DND-41 (cell line): ENCODE results near the gene MGAT4A.
A peak's percentile ranks its signal among the peaks of the same experiment; 100 is the strongest.

ENCODE experiments used
- ATAC-seq: fragments of 200-7000 bp; cut with Tn5 transposase; 3 replicates; pipeline ENCODE4 v1.9.1; 2021; ENCODE audit warnings: low read depth; ENCODE audit not compliant: insufficient read depth
- DNase-seq: peaks from one replicate; pipeline ENCODE4 v3.0.0-alpha.2; 2020
- H2AFZ ChIP-seq: 2 replicates; pipeline ENCODE4 v1.6.0; 2012; ENCODE audit warnings: low read depth, low read length
- H3K27ac ChIP-seq: 2 replicates; pipeline ENCODE4 v1.5.1; 2012; ENCODE audit warnings: low read length, inconsistent platforms
- H3K27me3 ChIP-seq: fragments of 200-600 bp; sonication (generic); 2 replicates; pipeline ENCODE4 v1.6.0; 2012; ENCODE audit warnings: low read length, mild to moderate bottlenecking, inconsistent platforms; ENCODE audit not compliant: insufficient read depth, poor library complexity
- H3K36me3 ChIP-seq: 2 replicates; pipeline ENCODE4 v1.5.1; 2012; ENCODE audit warnings: low read length, inconsistent platforms; ENCODE audit not compliant: insufficient read depth
- H3K4me1 ChIP-seq: 2 replicates; pipeline ENCODE4 v1.5.1; 2012; ENCODE audit warnings: mild to moderate bottlenecking, low read length; ENCODE audit not compliant: insufficient read depth
- H3K4me2 ChIP-seq: 2 replicates; pipeline ENCODE4 v1.6.0; 2012; ENCODE audit warnings: mild to moderate bottlenecking, moderate library complexity, low read length, inconsistent platforms; ENCODE audit not compliant: insufficient read depth
- H3K4me3 ChIP-seq, 2 experiments: fragments of 200-600 bp in 1 of 2; shearing (Covaris generic) in 1 of 2; 2 replicates each; pipeline ENCODE4 v1.5.1; 2012 to 2016; ENCODE audit warnings: inconsistent platforms in 2 of 2, low read length in 2 of 2, mild to moderate bottlenecking in 2 of 2, low read depth in 1 of 2, moderate library complexity in 1 of 2
- H3K79me2 ChIP-seq: 2 replicates; pipeline ENCODE4 v1.6.0; 2012; ENCODE audit warnings: low read length, inconsistent platforms; ENCODE audit not compliant: insufficient read depth
- H3K9ac ChIP-seq: 2 replicates; pipeline ENCODE4 v1.6.0; 2012; ENCODE audit warnings: low read depth, mild to moderate bottlenecking, inconsistent platforms, low read length, moderate library complexity
- H3K9me3 ChIP-seq: 2 replicates; pipeline ENCODE4 v1.5.1; 2012; ENCODE audit warnings: low read length, moderate library complexity, mild to moderate bottlenecking, inconsistent platforms; ENCODE audit not compliant: insufficient read depth, severe bottlenecking
- H4K20me1 ChIP-seq: 2 replicates; pipeline ENCODE4 v1.6.0; 2012; ENCODE audit warnings: low read length; ENCODE audit not compliant: insufficient read depth
- CTCF ChIP-seq: IDR thresholded peaks from 2 replicates; pipeline ENCODE4 v1.5.1; 2012; ENCODE audit warnings: borderline replicate concordance, low read length, moderate library complexity, mild to moderate bottlenecking; ENCODE audit not compliant: poor library complexity, severe bottlenecking; ENCODE audit errors: extremely low read depth
- EZH2 ChIP-seq: IDR thresholded peaks from 3 replicates; pipeline ENCODE4 v1.6.1; 2012; ENCODE audit warnings: borderline replicate concordance, low read depth, mild to moderate bottlenecking, moderate library complexity, low read length, inconsistent platforms; ENCODE audit not compliant: severe bottlenecking

MGAT4A gene

GRCh38 chr2:98737848-98738247 lies 6.9 kb upstream of the MGAT4A start:
- Histone ChIP-seq H3K4me2 (no peak overlapping the region), H3K79me2 (peaks cover 6% of the 10 kb centered on the region; the same call in 1 of the 2 replicates), H4K20me1 (no peaks in the 10 kb centered on the region), H3K9me3 (no peaks in the 10 kb centered on the region), H3K4me3 (no peak overlapping the region), H3K36me3 (no peaks in the 10 kb centered on the region), H3K4me1 (peaks cover 39% of the 10 kb centered on the region), H3K27me3 (no peaks in the 10 kb centered on the region), H3K27ac (peak overlapping the region; percentile 3; the same call in 1 of the 2 replicates), H2AFZ (no peak overlapping the region), H3K9ac (no peak overlapping the region)
- TF ChIP-seq EZH2 (no peak), CTCF (no peak)
- ATAC-seq (no peak), DNase-seq (no peak)

GRCh38 chr2:98736464-98736889 lies 5.5 kb upstream of the MGAT4A start:
- Histone ChIP-seq H3K27ac (peak overlapping the region; percentile 36; the same call in 1 of the 2 replicates), H3K9ac (no peak overlapping the region), H3K79me2 (peaks cover 19% of the 10 kb centered on the region), H4K20me1 (no peaks in the 10 kb centered on the region), H3K4me2 (no peak overlapping the region), H2AFZ (no peak overlapping the region), H3K4me1 (peaks cover 52% of the 10 kb centered on the region), H3K4me3 (no peak overlapping the region), H3K36me3 (no peaks in the 10 kb centered on the region), H3K27me3 (no peaks in the 10 kb centered on the region), H3K9me3 (no peaks in the 10 kb centered on the region)
- TF ChIP-seq CTCF = no peak
- ATAC-seq (no peak), DNase-seq (no peak)

GRCh38 chr2:98734823-98735260 lies 3.9 kb upstream of the MGAT4A start:
- no peaks in the 10 kb centered on the region for H3K27me3 ChIP-seq
- no peak overlapping the region for H2AFZ ChIP-seq

More at GRCh38 chr2:98734823-98735260, 3.9 kb upstream of the MGAT4A start:
- H3K4me2 ChIP-seq = peak overlapping the region; percentile 82; the same call in 1 of the 2 replicates
- H3K4me3 ChIP-seq = 0 out of 4 replicates have a peak overlapping the region, but pooled peaks of 1 of the 2 experiments have one; percentile 1
- peak; percentile 76 for ATAC-seq
- H3K4me1 ChIP-seq = peaks cover 55% of the 10 kb centered on the region
- H3K9me3 ChIP-seq = no peaks in the 10 kb centered on the region
- H4K20me1 ChIP-seq = 0 out of 2 replicates have a peak, but pooled peaks cover 3% of the 10 kb centered on the region
- peak; percentile 83 for DNase-seq
- peaks cover 30% of the 10 kb centered on the region for H3K79me2 ChIP-seq
- no peaks in the 10 kb centered on the region for H3K36me3 ChIP-seq
- peak overlapping the region; percentile 23 for H3K9ac ChIP-seq
- no peak for TF ChIP-seq CTCF
- no peak for TF ChIP-seq EZH2
- H3K27ac ChIP-seq = peak overlapping the region; percentile 93
